ENCODE results near the gene PODNL1. TPM values are rescaled to one million over a fixed set of nuclear protein-coding genes. Genes with fewer than 3 reads are reported as not detected.

The PODNL1 gene
- total RNA-seq, 6 donors from 2014 or later: 1.5 to 4.3 (median 2.5) TPM

- WGBS, 2 donors: 94 to 100% methylated on average over 1 of the region's 1 CpG
- no peak for ATAC-seq (ENCODE audit: low FRiP score in 2 of 2)
These were observed 3.9 kb upstream of the PODNL1 start for GRCh38 chr19:13942023-13942684.

DNA sequence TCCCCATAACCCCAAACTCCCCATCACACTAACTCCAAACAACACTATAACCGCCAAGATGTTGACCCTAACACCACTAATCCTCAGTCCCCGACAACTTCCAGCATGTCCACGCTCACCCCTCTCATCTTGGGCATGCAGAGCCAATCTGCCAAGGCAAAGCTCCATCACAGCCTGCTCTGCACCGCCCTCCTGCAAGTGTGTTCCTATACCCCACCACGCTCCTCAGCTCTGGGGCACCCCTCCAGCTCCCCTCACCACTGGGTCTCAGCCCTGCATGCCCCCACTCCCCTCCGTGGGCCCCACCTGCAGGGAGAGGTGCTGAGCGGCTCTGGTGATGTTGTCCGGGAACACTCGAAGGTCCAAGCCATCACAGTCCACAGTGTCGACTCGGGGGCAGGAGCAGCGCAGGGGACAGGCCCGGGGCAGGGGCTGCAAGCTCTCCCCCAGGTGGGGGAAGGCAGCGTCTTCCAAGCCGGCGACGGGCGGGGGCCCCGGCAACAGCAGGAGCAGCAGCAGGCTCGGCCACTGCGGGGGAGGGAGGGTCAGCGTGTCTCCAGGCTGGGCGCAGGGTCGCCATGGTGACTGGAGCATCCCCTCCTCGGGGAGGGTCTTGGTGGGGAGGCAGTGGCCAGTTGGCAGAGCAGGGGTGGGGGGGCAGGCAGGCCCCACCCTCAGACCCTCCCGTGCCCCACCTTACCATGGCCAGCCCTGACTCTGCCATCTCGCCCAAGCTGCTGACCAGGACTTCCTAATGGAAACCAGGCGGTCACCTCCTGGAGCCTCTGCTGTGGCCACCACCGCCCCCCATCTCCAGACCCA is 527 bp downstream of the PODNL1 start:
- Histone ChIP-seq H3K4me3 (peak overlapping the region in 3 of 4 donors; percentile 28 to 42 (median 39)), H3K27me3 (peaks cover 0 to 4% (median 0%) of the 10 kb centered on the region in 4 donors)
- ATAC-seq (ENCODE audit: low FRiP score in 2 of 2): peak; percentile 16 to 44

More at GRCh38 chr19:13942023-13942684, 3.9 kb upstream of the PODNL1 start:
- no peak for DNase-seq
- Histone ChIP-seq H3K4me3 (no peak overlapping the region), H3K36me3 (no peaks in the 10 kb centered on the region), H3K9me3 (no peaks in the 10 kb centered on the region), H3K27me3 (peaks cover 0 to 4% (median 0%) of the 10 kb centered on the region in 4 donors), H3K4me1 (peaks cover 0 to 12% (median 8%) of the 10 kb centered on the region in 4 donors), H3K27ac (no peak overlapping the region)
- TF ChIP-seq POLR2A (IDR thresholded peaks at IDR 0.05) (no peak), EP300 (IDR thresholded peaks at IDR 0.05) (no peak), POLR2AphosphoS5 (IDR thresholded peaks at IDR 0.05) (no peak)
- TF ChIP-seq, protein P1, sequence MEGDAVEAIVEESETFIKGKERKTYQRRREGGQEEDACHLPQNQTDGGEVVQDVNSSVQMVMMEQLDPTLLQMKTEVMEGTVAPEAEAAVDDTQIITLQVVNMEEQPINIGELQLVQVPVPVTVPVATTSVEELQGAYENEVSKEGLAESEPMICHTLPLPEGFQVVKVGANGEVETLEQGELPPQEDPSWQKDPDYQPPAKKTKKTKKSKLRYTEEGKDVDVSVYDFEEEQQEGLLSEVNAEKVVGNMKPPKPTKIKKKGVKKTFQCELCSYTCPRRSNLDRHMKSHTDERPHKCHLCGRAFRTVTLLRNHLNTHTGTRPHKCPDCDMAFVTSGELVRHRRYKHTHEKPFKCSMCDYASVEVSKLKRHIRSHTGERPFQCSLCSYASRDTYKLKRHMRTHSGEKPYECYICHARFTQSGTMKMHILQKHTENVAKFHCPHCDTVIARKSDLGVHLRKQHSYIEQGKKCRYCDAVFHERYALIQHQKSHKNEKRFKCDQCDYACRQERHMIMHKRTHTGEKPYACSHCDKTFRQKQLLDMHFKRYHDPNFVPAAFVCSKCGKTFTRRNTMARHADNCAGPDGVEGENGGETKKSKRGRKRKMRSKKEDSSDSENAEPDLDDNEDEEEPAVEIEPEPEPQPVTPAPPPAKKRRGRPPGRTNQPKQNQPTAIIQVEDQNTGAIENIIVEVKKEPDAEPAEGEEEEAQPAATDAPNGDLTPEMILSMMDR (IDR thresholded peaks at IDR 0.05): no peak

DNA sequence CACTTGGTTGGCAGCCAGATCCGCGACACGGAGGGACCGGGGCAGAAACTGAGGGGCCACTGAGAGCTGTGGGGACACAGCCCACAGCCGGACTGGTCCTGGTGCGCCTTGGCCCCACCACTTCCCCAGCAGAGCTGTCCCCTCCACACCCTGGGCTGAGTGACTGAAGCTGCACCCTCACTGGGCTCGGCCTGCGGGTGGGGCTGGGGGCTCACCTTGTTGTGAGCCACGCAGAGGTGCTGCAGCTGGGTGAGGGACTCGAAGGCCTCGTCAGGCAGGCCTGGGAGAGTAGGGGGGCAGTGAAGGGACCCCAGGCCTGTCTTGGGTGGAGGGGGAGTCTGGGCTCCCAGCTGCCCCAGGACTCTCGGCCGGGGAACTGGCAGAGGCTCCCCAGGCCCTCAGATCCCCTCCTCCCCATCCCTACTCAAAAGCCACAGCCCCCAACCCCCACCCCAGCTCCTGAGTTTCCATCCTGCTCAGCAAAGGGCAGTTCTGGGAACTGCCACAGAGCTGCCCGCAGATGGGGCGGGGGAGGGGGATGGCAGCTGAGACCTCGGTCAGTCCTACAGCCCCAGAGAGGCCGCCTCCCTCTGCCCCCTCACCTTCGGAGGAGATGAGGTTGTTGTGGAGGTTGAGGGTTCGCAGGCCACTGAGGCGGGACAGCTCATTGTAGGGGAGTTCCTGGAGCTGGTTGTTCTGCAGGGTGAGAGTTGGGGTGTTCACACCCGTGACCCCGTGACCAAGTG is 2.3 kb downstream of the PODNL1 start:
- DNase-seq (no peak), ATAC-seq (ENCODE audit: low FRiP score in 2 of 2) (no peak)
- peaks cover 0 to 4% (median 0%) of the 10 kb centered on the region in 4 donors for H3K27me3 ChIP-seq
- peaks cover 0 to 12% (median 8%) of the 10 kb centered on the region in 4 donors for H3K4me1 ChIP-seq
- TF ChIP-seq POLR2A (IDR thresholded peaks at IDR 0.05): no peak
- no peak for TF ChIP-seq EP300 (IDR thresholded peaks at IDR 0.05)
- TF ChIP-seq, protein P1 (IDR thresholded peaks at IDR 0.05): no peak
- no peak for TF ChIP-seq POLR2AphosphoS5 (IDR thresholded peaks at IDR 0.05)
- H3K4me3 ChIP-seq: no peak overlapping the region
- 53 to 79% methylated on average over 9 to 20 of the region's 22 CpGs for WGBS, 2 donors
- peaks cover 0 to 4% (median 2%) of the 10 kb centered on the region in 4 donors for H3K36me3 ChIP-seq
- H3K27ac ChIP-seq: no peak overlapping the region
- no peaks in the 10 kb centered on the region for H3K9me3 ChIP-seq

More for the DNA sequence above, 527 bp downstream of the PODNL1 start:
- 24 to 26% methylated on average over 12 to 25 of the region's 29 CpGs for WGBS, 2 donors
- TF ChIP-seq, protein P1 (IDR thresholded peaks at IDR 0.05): no peak
- no peak for TF ChIP-seq POLR2AphosphoS5 (IDR thresholded peaks at IDR 0.05)
- no peak for TF ChIP-seq POLR2A (IDR thresholded peaks at IDR 0.05)
- TF ChIP-seq EP300 (IDR thresholded peaks at IDR 0.05): no peak
- H3K4me1 ChIP-seq: peaks cover 0 to 12% (median 8%) of the 10 kb centered on the region in 4 donors
- H3K27ac ChIP-seq: peak overlapping the region in 1 of 4 donors; percentile 61
- peak in 1 of 2 donors; percentile 82 for DNase-seq
- H3K9me3 ChIP-seq: no peaks in the 10 kb centered on the region
- H3K36me3 ChIP-seq: no peaks in the 10 kb centered on the region

DNA sequence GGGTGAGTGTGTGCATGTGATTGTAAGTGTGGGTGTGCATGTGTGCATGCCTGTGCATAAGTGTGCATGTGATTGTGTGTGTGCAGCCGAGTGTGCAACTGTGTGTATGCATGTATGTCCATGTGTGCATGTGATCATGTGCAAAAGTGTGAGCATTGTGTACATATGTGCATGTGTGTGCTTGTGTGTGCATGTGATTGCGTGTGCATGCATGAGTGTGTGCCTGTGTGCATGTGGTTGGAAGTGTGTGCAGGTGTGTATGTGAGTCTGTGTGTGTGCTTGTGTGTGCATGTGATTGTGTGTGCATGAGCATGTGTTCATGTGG is 3.5 kb downstream of the PODNL1 start:
- WGBS, 2 donors: 92 to 100% methylated on average over 2 of the region's 2 CpGs
- H3K4me3 ChIP-seq: no peak overlapping the region
- peaks cover 0 to 15% (median 6%) of the 10 kb centered on the region in 4 donors for H3K36me3 ChIP-seq
- no peaks in the 10 kb centered on the region for H3K9me3 ChIP-seq
- peaks cover 0 to 4% (median 0%) of the 10 kb centered on the region in 4 donors for H3K27me3 ChIP-seq
- peaks cover 0 to 12% (median 8%) of the 10 kb centered on the region in 4 donors for H3K4me1 ChIP-seq
- H3K27ac ChIP-seq: no peak overlapping the region
- ATAC-seq (ENCODE audit: low FRiP score in 2 of 2) (no peak), DNase-seq (no peak)
- TF ChIP-seq EP300 (IDR thresholded peaks at IDR 0.05) (no peak), POLR2AphosphoS5 (IDR thresholded peaks at IDR 0.05) (no peak), POLR2A (IDR thresholded peaks at IDR 0.05) (no peak)
- TF ChIP-seq, protein P1 (IDR thresholded peaks at IDR 0.05): no peak

Measured in upper lobe of left lung (tissue), 6 donors.